ENCODE measurements around the gene WBP2. TPM values are rescaled to one million over a fixed set of nuclear protein-coding genes. Genes with fewer than 3 reads are reported as not detected.

The WBP2 gene
- total RNA-seq, 4 donors from 2014 or later = 63.5 to 79.7 (median 71.0) TPM

- H3K4me3 ChIP-seq = no peak overlapping the region
- WGBS, 2 donors = 69 to 84% methylated on average over 7 of the region's 7 CpGs
- peaks cover 0 to 9% (median 0%) of the 10 kb centered on the region in 3 donors for H3K36me3 ChIP-seq
- no peaks in the 10 kb centered on the region for H3K9me3 ChIP-seq
- no peak for DNase-seq (ENCODE audit: low spot score in 2 of 2)
- peak overlapping the region in 1 of 4 donors; percentile 20 for H3K27ac ChIP-seq
- H3K27me3 ChIP-seq = no peaks in the 10 kb centered on the region
- peaks cover 6 to 34% (median 24%) of the 10 kb centered on the region in 4 donors for H3K4me1 ChIP-seq
- TF ChIP-seq CTCF (IDR thresholded peaks at IDR 0.05) = no peak
- TF ChIP-seq EP300 (IDR thresholded peaks at IDR 0.05) = no peak
- TF ChIP-seq POLR2A (IDR thresholded peaks at IDR 0.05) = no peak
Observed at GRCh38 chr17:75880266-75880665, 25.1 kb upstream of the WBP2 start.

GRCh38 chr17:75878174-75878998, 23.3 kb upstream of the WBP2 start, which contains the start of gene TRIM47:
Gene TRIM47 (minus strand): TSS chr17:75878581. CDS start chr17:75878548, 33 bp downstream.
- Histone ChIP-seq H3K27me3 (no peaks in the 10 kb centered on the region), H3K36me3 (peaks cover 0 to 24% (median 0%) of the 10 kb centered on the region in 3 donors), H3K4me3 (peak within 1 kb of the TSS; percentile 60 to 80 (median 70)), H3K27ac (peak within 1 kb of the TSS; percentile 86 to 99 (median 92)), H3K9me3 (no peaks in the 10 kb centered on the region), H3K4me1 (peaks cover 6 to 53% (median 41%) of the 10 kb centered on the region in 4 donors)
- peak in 2 of 5 experiments; percentile 14 to 43 for TF ChIP-seq CTCF (IDR thresholded peaks at IDR 0.05)
- peak in 1 of 2 donors; percentile 81 for TF ChIP-seq EP300 (IDR thresholded peaks at IDR 0.05)
- TF ChIP-seq POLR2A (IDR thresholded peaks at IDR 0.05) = peak; percentile 66 to 85
- peak; percentile 43 to 55 for DNase-seq (ENCODE audit: low spot score in 2 of 2)
- 1 to 4% methylated on average over 43 of the region's 87 CpGs for WGBS, 2 donors

GRCh38 chr17:75877752-75878173, 22.6 kb upstream of the WBP2 start:
- peak; percentile 47 to 50 for DNase-seq (ENCODE audit: low spot score in 2 of 2)
- Histone ChIP-seq H3K4me3 (peak overlapping the region; percentile 60 to 80 (median 70)), H3K27ac (peak overlapping the region; percentile 86 to 99 (median 92)), H3K27me3 (no peaks in the 10 kb centered on the region), H3K9me3 (no peaks in the 10 kb centered on the region), H3K4me1 (peaks cover 6 to 59% (median 47%) of the 10 kb centered on the region in 4 donors), H3K36me3 (peaks cover 0 to 24% (median 0%) of the 10 kb centered on the region in 3 donors)
- 0% methylated on average over 32 to 46 of the region's 56 CpGs for WGBS, 2 donors
- TF ChIP-seq CTCF (IDR thresholded peaks at IDR 0.05) = peak; percentile 38 to 69 (median 51)
- TF ChIP-seq EP300 (IDR thresholded peaks at IDR 0.05) = no peak

GRCh38 chr17:75876938-75877751, 22.0 kb upstream of the WBP2 start:
- no peaks in the 10 kb centered on the region for H3K27me3 ChIP-seq
- no peaks in the 10 kb centered on the region for H3K9me3 ChIP-seq
- WGBS, 2 donors = 2 to 3% methylated on average over 33 to 36 of the region's 41 CpGs
- peak overlapping the region; percentile 86 to 99 (median 92) for H3K27ac ChIP-seq
- peaks cover 9 to 61% (median 53%) of the 10 kb centered on the region in 4 donors for H3K4me1 ChIP-seq
- H3K4me3 ChIP-seq = peak overlapping the region; percentile 60 to 80 (median 70)
- TF ChIP-seq CTCF (IDR thresholded peaks at IDR 0.05) (peak in 2 of 5 experiments; percentile 5 to 36), EP300 (IDR thresholded peaks at IDR 0.05) (peak; percentile 66 to 98), POLR2A (IDR thresholded peaks at IDR 0.05) (peak in 1 of 2 donors; percentile 49)
- peaks cover 0 to 24% (median 0%) of the 10 kb centered on the region in 3 donors for H3K36me3 ChIP-seq
- DNase-seq (ENCODE audit: low spot score in 2 of 2) = peak; percentile 92 to 96
